OCI-LY3 (cell line): Measurements from ENCODE around the gene LYZL6.
A peak's percentile ranks its signal among the peaks of the same experiment; 100 is the strongest.

Experiments
- H2AFZ ChIP-seq: fragments of 200-600, 300-600 bp; shearing (Covaris generic); 2 replicates; pipeline ENCODE4 v1.6.0; 2014; ENCODE audit warnings: antibody characterized with exemption, low read depth, low read length
- H3K27ac ChIP-seq: fragments of 200-600, 300-600 bp; sonication (generic); 2 replicates; pipeline ENCODE4 v1.5.1; 2014; ENCODE audit warnings: mild to moderate bottlenecking, low read length, moderate library complexity, mixed read lengths
- H3K27me3 ChIP-seq: fragments of 200-600, 300-600 bp; sonication (generic); 2 replicates; pipeline ENCODE4 v1.6.1; 2014; ENCODE audit warnings: low read depth, low read length, mixed read lengths
- H3K36me3 ChIP-seq: fragments of 200-600, 300-600 bp; sonication (generic); replicated peaks from 2 replicates; pipeline ENCODE3; 2014; ENCODE audit warnings: low read depth, low read length, mixed read lengths
- H3K4me1 ChIP-seq: fragments of 300-600, 200-600 bp; sonication (generic); 2 replicates; pipeline ENCODE4 v1.6.1; 2014; ENCODE audit warnings: low read length, mixed read lengths
- H3K4me2 ChIP-seq: fragments of 200-600, 300-600 bp; sonication (generic); 2 replicates; pipeline ENCODE4 v1.6.1; 2014; ENCODE audit warnings: low read length, mixed read lengths
- H3K4me3 ChIP-seq: fragments of 300-600, 200-600 bp; sonication (generic); 2 replicates; pipeline ENCODE4 v1.5.1; 2014; ENCODE audit warnings: antibody characterized with exemption, mild to moderate bottlenecking, low read length, moderate library complexity
- H3K79me2 ChIP-seq: fragments of 300-600, 200-600 bp; shearing (Covaris generic); 2 replicates; pipeline ENCODE4 v1.6.1; 2014; ENCODE audit warnings: mild to moderate bottlenecking, low read length, mixed read lengths
- H3K9ac ChIP-seq: fragments of 300-600, 200-600 bp; shearing (Covaris generic); 2 replicates; pipeline ENCODE4 v1.6.0; 2014; ENCODE audit warnings: mild to moderate bottlenecking, low read length, moderate library complexity
- H3K9me3 ChIP-seq: fragments of 200-600, 300-600 bp; shearing (Covaris generic); 2 replicates; pipeline ENCODE4 v1.6.1; 2014; ENCODE audit warnings: low read length, mixed read lengths; ENCODE audit not compliant: insufficient read depth
- H4K20me1 ChIP-seq: fragments of 200-600, 300-600 bp; sonication (generic); 2 replicates; pipeline ENCODE4 v1.6.1; 2016; ENCODE audit warnings: low read length, mixed read lengths; ENCODE audit not compliant: insufficient read depth
- CTCF ChIP-seq: fragments of 200-600, 300-600 bp; sonication (generic); IDR thresholded peaks from 2 replicates; pipeline ENCODE4 v1.5.1; 2014; ENCODE audit warnings: antibody characterized with exemption, low read length, low read depth
- EZH2phosphoT487 ChIP-seq: fragments of 200-600 bp; shearing (Covaris generic); IDR thresholded peaks from 2 replicates; pipeline ENCODE4 v1.6.1; 2018; ENCODE audit warnings: antibody characterized with exemption, mixed run types, low read depth

Gene LYZL6

GRCh38 chr17:35978346-35978745 is 34.8 kb upstream of the LYZL6 start:
- peaks cover 50% of the 10 kb centered on the region for H3K27me3 ChIP-seq
- H2AFZ ChIP-seq, result no peak overlapping the region
- H3K4me3 ChIP-seq, result no peak overlapping the region
- H3K9me3 ChIP-seq, result no peaks in the 10 kb centered on the region
- peaks cover 24% of the 10 kb centered on the region for H3K4me1 ChIP-seq
- no peak overlapping the region for H3K4me2 ChIP-seq
- no peak overlapping the region for H3K9ac ChIP-seq
- TF ChIP-seq CTCF, result no peak
- TF ChIP-seq EZH2phosphoT487, result no peak
- H3K79me2 ChIP-seq, result no peaks in the 10 kb centered on the region
- H3K36me3 ChIP-seq, result no peaks in the 10 kb centered on the region
- H4K20me1 ChIP-seq, result no peaks in the 10 kb centered on the region
- H3K27ac ChIP-seq, result no peak overlapping the region

GRCh38 chr17:35977509-35977908 is 34.0 kb upstream of the LYZL6 start:
- TF ChIP-seq CTCF, result no peak
- TF ChIP-seq EZH2phosphoT487, result no peak

GRCh38 chr17:35973333-35974260 is 30.1 kb upstream of the LYZL6 start:
- no peak overlapping the region for H3K27ac ChIP-seq
- peaks cover 45% of the 10 kb centered on the region for H3K4me1 ChIP-seq

More at GRCh38 chr17:35977509-35977908, 34.0 kb upstream of the LYZL6 start:
- no peaks in the 10 kb centered on the region for H4K20me1 ChIP-seq
- no peaks in the 10 kb centered on the region for H3K36me3 ChIP-seq
- H3K9ac ChIP-seq, result 0 out of 2 replicates have a peak overlapping the region, but pooled peaks have one; percentile 2
- H3K4me3 ChIP-seq, result peak overlapping the region; percentile 48
- H3K79me2 ChIP-seq, result no peaks in the 10 kb centered on the region
- peaks cover 24% of the 10 kb centered on the region for H3K4me1 ChIP-seq
- no peak overlapping the region; the same call in 1 of the 2 replicates for H3K27ac ChIP-seq
- H3K27me3 ChIP-seq, result peaks cover 44% of the 10 kb centered on the region
- H2AFZ ChIP-seq, result 0 out of 2 replicates have a peak overlapping the region, but pooled peaks have one; percentile 53
- H3K9me3 ChIP-seq, result no peaks in the 10 kb centered on the region
- H3K4me2 ChIP-seq, result peak overlapping the region; percentile 73

More at GRCh38 chr17:35973333-35974260, 30.1 kb upstream of the LYZL6 start:
- no peaks in the 10 kb centered on the region for H3K36me3 ChIP-seq
- TF ChIP-seq CTCF (no peak), EZH2phosphoT487 (no peak)
- H3K79me2 ChIP-seq, result no peaks in the 10 kb centered on the region
- H3K27me3 ChIP-seq, result peaks cover 30% of the 10 kb centered on the region
- H3K9ac ChIP-seq, result no peak overlapping the region
- H3K9me3 ChIP-seq, result no peaks in the 10 kb centered on the region
- no peak overlapping the region for H3K4me2 ChIP-seq
- no peaks in the 10 kb centered on the region for H4K20me1 ChIP-seq
- no peak overlapping the region for H3K4me3 ChIP-seq
- 0 out of 2 replicates have a peak overlapping the region, but pooled peaks have one; percentile 13 for H2AFZ ChIP-seq
